PC-3 (cell line): Measurements from ENCODE around the gene CMBL. TPM values are rescaled to one million over a fixed set of nuclear protein-coding genes. Genes with fewer than 3 reads are reported as not detected.

ENCODE experiments used
- ATAC-seq: fragments of 200-7000 bp; cut with Tn5 transposase; 2 replicates; pipeline ENCODE4 v1.9.1; 2020; ENCODE audit warnings: mild to moderate bottlenecking, moderate library complexity
- BruUV-seq: library from RNA; stranded (reverse); fragments of 400-500 nt; replicated peaks from 2 replicates; lab custom pipeline; 2021; lab: Mats Ljungman, UMichigan
- CTCF ChIA-PET: fragments of 300-600 bp; sonication (Branson Sonifier 250); formaldehyde crosslinking; loops from one replicate; lab custom pipeline; 2022; ENCODE audit warnings: antibody characterized with exemption; lab: Charles Lee
- POLR2A ChIA-PET: fragments of 300-600 bp; sonication (Branson Sonifier 250); formaldehyde crosslinking; loops from one replicate; lab custom pipeline; 2022; ENCODE audit warnings: antibody characterized with exemption; ENCODE audit not compliant: unreplicated experiment; lab: Charles Lee
- DNase-seq: peaks from one replicate; pipeline ENCODE4 v3.0.0-alpha.2; 2015
- H2AFZ ChIP-seq: fragments of 300-600 bp; sonication (generic); 2 replicates; pipeline ENCODE4 v1.6.0; 2016; ENCODE audit warnings: antibody characterized with exemption, low read length
- H3F3A ChIP-seq: fragments of 300-600 bp; sonication (generic); one replicate; pipeline ENCODE4 v1.6.0; 2017; ENCODE audit warnings: antibody characterized with exemption, low read length, control low read depth, mild to moderate bottlenecking; ENCODE audit not compliant: unreplicated experiment
- H3K27ac ChIP-seq: fragments of 300-600 bp; sonication (generic); 2 replicates; pipeline ENCODE4 v1.5.1; 2016; ENCODE audit warnings: mild to moderate bottlenecking, low read length
- H3K27me3 ChIP-seq: fragments of 300-600 bp; sonication (generic); 2 replicates; pipeline ENCODE4 v1.6.1; 2016; ENCODE audit warnings: low read length, mixed read lengths
- H3K36me3 ChIP-seq: fragments of 300-600 bp; sonication (generic); 2 replicates; pipeline ENCODE4 v1.6.1; 2016; ENCODE audit warnings: low read depth, mixed run types, low read length, mixed read lengths
- H3K4me1 ChIP-seq: fragments of 300-600 bp; sonication (generic); 2 replicates; pipeline ENCODE4 v1.5.1; 2016; ENCODE audit warnings: low read length; ENCODE audit not compliant: insufficient read depth
- H3K4me2 ChIP-seq: fragments of 300-600 bp; sonication (generic); 2 replicates; pipeline ENCODE4 v1.6.0; 2016; ENCODE audit warnings: low read length
- H3K4me3 ChIP-seq: fragments of 300-600 bp; sonication (generic); 2 replicates; pipeline ENCODE4 v1.5.1; 2016; ENCODE audit warnings: mild to moderate bottlenecking, low read length, mixed read lengths
- H3K79me2 ChIP-seq: fragments of 300-600 bp; sonication (generic); 2 replicates; pipeline ENCODE4 v1.6.1; 2017; ENCODE audit warnings: low read length, mixed read lengths
- H3K9ac ChIP-seq: fragments of 300-600 bp; sonication (generic); 2 replicates; pipeline ENCODE4 v1.6.0; 2016; ENCODE audit warnings: mild to moderate bottlenecking, low read length
- H3K9me2 ChIP-seq: fragments of 300-600 bp; sonication (generic); replicated peaks from 2 replicates; pipeline ENCODE4 v1.6.1; 2016; ENCODE audit warnings: mixed run types, low read length, mixed read lengths
- H3K9me3 ChIP-seq: fragments of 300-600 bp; sonication (generic); 2 replicates; pipeline ENCODE4 v1.6.1; 2016; ENCODE audit warnings: low read length, mixed read lengths
- H4K20me1 ChIP-seq: fragments of 300-600 bp; sonication (generic); 2 replicates; pipeline ENCODE4 v1.6.1; 2016; ENCODE audit warnings: low read length, mixed read lengths
- CTCF ChIP-seq: fragments of 300-600 bp; sonication (generic); conservative IDR thresholded peaks from 2 replicates; pipeline ENCODE4 v1.5.1; 2017; ENCODE audit warnings: antibody characterized with exemption, low read depth, mild to moderate bottlenecking, low read length
- EZH2 ChIP-seq: fragments of 300-600 bp; sonication (generic); IDR thresholded peaks from one replicate; pipeline ENCODE4 v1.6.1; 2017; ENCODE audit warnings: antibody characterized with exemption, mild to moderate bottlenecking, low read length; ENCODE audit not compliant: unreplicated experiment
- EZH2phosphoT487 ChIP-seq: fragments of 300-600 bp; sonication (generic); IDR thresholded peaks from 2 replicates; pipeline ENCODE4 v1.6.1; 2018; ENCODE audit warnings: mild to moderate bottlenecking, antibody characterized with exemption, low read length, borderline replicate concordance
- intact Hi-C: fragments of 100-400 bp; cut with micrococcal nuclease; formaldehyde crosslinking; loops from 2 replicates; pipeline ENCODE4 v1.9.0; 2023
- total RNA-seq: library from RNA; depleted of rRNA; stranded (reverse); fragments of >200 nt; gene quantifications from 2 replicates; pipeline ENCODE4 v1.2.3, GENCODE V29; 2014

The CMBL gene
- total RNA-seq, 1 experiment from 2014 or later, result 35.7 TPM

DNA sequence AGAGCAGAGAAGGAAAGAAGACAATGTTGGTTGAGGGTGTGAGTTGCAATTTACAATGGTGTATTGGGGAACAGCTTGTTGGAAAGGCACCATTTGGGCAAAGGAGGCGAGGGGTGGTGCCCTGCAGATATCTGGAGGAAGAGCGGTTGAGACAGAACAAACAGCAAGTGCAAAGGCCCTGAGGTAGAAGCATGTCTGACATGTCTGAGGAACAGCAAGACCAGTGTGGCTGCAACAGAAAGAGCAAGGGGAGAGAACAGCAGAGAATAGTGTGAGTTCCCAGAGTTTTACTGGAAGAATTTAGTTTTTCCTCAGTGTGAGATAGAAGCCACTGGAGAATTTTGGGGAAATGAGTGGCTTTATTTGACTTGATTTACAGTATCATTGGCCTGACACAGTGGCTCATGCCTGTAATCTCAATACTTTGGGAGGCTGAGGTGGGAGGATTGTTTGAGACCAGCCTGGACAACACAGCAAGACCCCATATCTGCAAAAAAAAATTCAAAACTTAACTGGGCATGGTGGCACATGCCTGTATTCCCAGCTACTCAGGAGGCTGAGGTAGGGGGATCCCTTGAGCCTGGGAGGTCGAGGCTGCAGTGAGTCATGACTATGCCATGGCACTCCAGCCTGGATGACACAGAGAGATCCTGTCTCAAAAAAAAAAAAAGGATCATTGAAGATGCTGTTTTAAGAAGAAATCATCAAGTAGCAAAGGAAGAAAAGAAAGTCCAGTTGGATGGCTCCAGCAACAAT, 13.6 kb downstream of the CMBL start:
- ChIA-PET POLR2A (no interaction called here), CTCF (no interaction called here)
- Histone ChIP-seq H4K20me1 (no peaks in the 10 kb centered on the region), H3K79me2 (peaks cover 55% of the 10 kb centered on the region), H3K9me3 (no peaks in the 10 kb centered on the region), H3K9me2 (no peaks in the 10 kb centered on the region), H3K4me1 (peaks cover 11% of the 10 kb centered on the region), H3K4me3 (no peak overlapping the region), H3K36me3 (peaks cover 24% of the 10 kb centered on the region), H2AFZ (no peak overlapping the region), H3K4me2 (no peak overlapping the region), H3F3A (no peaks in the 10 kb centered on the region), H3K27ac (no peak overlapping the region), H3K9ac (no peak overlapping the region), H3K27me3 (no peaks in the 10 kb centered on the region)
- no peak for TF ChIP-seq CTCF
- no peak for TF ChIP-seq EZH2
- no peak for TF ChIP-seq EZH2phosphoT487
- BruUV-seq, result no TSS peak
- intact Hi-C loops, result no loop called here
- ATAC-seq (no peak), DNase-seq (no peak)

DNA sequence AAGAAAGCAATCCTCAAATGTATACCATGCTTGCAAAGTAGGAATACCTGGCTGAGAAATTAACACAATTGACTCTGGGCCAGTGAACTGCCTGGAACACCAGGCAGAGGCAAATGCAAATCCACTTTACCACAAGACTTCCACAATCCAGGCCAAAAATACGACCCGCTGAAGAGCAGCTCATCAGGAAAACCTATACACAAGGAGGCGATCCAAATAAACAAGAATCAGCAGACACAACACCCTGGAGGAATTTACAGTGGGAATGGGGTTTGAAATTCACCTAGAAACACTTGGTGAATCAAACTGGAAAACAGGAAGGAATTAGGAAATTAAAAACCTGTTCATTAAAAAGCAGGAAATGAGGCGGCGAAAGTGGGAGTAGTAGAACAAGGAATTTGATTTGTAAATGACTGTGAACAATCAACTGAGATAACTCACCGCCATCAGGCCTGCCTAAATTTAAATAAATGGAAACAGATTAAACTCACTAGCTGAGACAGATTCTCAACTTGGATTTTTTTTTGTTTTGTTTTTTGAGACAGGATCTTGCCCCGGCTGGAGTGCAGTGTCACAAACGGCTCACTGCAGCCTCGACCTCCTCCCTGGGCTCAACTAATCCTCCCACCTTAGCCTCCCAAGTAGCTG, 15.9 kb downstream of the CMBL start:
- H3K79me2 ChIP-seq, result peaks cover 42% of the 10 kb centered on the region
- no peak overlapping the region for H3K4me3 ChIP-seq
- no peaks in the 10 kb centered on the region for H3K9me3 ChIP-seq
- H3K9ac ChIP-seq, result no peak overlapping the region
- no peaks in the 10 kb centered on the region for H3F3A ChIP-seq
- H2AFZ ChIP-seq, result no peak overlapping the region
- H3K36me3 ChIP-seq, result peaks cover 35% of the 10 kb centered on the region
- intact Hi-C loops, result no loop called here
- H3K4me1 ChIP-seq, result peaks cover 11% of the 10 kb centered on the region
- H3K4me2 ChIP-seq, result no peak overlapping the region
- H3K27ac ChIP-seq, result no peak overlapping the region
- ATAC-seq, result no peak
- no TSS peak for BruUV-seq
- H3K9me2 ChIP-seq, result no peaks in the 10 kb centered on the region
- no peak for TF ChIP-seq EZH2phosphoT487
- no peak for TF ChIP-seq EZH2
- TF ChIP-seq CTCF, result no peak
- POLR2A ChIA-PET, result no interaction called here
- H3K27me3 ChIP-seq, result no peaks in the 10 kb centered on the region
- no peaks in the 10 kb centered on the region for H4K20me1 ChIP-seq
- CTCF ChIA-PET, result no interaction called here
- no peak for DNase-seq

GRCh38 chr5:10290438-10290837, 17.3 kb downstream of the CMBL start:
- CTCF ChIA-PET, result no interaction called here

More at GRCh38 chr5:10290438-10290837, 17.3 kb downstream of the CMBL start:
- Histone ChIP-seq H3K4me1 (no peaks in the 10 kb centered on the region; the same call in 1 of the 2 replicates), H2AFZ (no peak overlapping the region), H4K20me1 (no peaks in the 10 kb centered on the region), H3K9me2 (no peaks in the 10 kb centered on the region), H3K36me3 (peaks cover 40% of the 10 kb centered on the region), H3F3A (no peaks in the 10 kb centered on the region), H3K4me2 (no peak overlapping the region), H3K4me3 (no peak overlapping the region), H3K9ac (no peak overlapping the region), H3K9me3 (no peaks in the 10 kb centered on the region), H3K27me3 (no peaks in the 10 kb centered on the region), H3K79me2 (peaks cover 39% of the 10 kb centered on the region), H3K27ac (no peak overlapping the region)
- ATAC-seq (no peak), DNase-seq (no peak)
- no TSS peak for BruUV-seq
- POLR2A ChIA-PET, result no interaction called here
- TF ChIP-seq EZH2, result no peak
- TF ChIP-seq EZH2phosphoT487, result no peak
- TF ChIP-seq CTCF, result no peak
- intact Hi-C loops, result no loop called here
